NCI-H1436 (cell line): ENCODE data around the gene NDUFS1.
"Not testable (repeated sequence)": the region's sequence is repeated elsewhere in the genome, so short reads cannot be mapped to it uniquely, and the experiment has no call there.

Experiments
- DNase-seq: peaks from one replicate; lab custom pipeline; 2025; lab: John Stamatoyannopoulos, UW

Gene NDUFS1

DNA sequence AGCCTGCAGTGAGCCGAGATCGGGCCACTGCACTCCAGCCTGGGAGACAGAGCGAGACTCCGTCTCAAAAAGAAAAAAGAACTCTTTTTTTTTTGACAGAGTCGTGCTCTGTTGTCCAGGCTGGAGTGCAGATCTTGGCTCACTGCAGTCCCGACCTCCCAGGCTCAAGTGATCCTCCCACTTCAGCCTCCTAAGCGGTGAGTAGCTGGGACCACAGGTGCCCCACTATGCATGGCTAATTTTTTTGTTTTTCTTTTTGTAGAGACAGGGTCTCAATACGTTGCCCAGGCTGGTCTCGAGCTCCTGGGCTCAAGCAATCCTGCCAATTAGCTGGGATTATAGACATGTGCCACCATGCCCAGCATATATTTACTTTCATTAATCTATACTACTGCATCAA lies 60.8 kb downstream of the NDUFS1 start:
- no peak for DNase-seq

DNA sequence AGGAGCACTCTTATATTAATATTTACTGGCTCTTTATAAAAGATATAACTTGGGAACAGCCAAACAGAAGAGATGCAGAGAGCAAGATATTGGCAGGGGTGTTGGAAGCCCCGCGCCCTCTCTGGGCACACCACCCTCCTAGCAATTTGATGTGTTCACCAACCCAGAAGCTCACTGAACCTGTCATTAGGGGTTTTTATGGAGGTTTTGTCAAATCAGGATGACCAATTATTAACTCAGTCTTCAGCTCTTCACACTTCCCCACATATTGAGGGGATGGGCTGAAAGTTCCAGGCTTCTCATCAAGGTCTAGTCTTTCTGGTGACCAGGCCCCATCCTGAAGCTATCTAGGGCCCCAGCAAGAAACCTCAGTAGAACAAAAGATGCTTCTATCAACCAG lies 62.4 kb downstream of the NDUFS1 start:
- DNase-seq, result no peak

DNA sequence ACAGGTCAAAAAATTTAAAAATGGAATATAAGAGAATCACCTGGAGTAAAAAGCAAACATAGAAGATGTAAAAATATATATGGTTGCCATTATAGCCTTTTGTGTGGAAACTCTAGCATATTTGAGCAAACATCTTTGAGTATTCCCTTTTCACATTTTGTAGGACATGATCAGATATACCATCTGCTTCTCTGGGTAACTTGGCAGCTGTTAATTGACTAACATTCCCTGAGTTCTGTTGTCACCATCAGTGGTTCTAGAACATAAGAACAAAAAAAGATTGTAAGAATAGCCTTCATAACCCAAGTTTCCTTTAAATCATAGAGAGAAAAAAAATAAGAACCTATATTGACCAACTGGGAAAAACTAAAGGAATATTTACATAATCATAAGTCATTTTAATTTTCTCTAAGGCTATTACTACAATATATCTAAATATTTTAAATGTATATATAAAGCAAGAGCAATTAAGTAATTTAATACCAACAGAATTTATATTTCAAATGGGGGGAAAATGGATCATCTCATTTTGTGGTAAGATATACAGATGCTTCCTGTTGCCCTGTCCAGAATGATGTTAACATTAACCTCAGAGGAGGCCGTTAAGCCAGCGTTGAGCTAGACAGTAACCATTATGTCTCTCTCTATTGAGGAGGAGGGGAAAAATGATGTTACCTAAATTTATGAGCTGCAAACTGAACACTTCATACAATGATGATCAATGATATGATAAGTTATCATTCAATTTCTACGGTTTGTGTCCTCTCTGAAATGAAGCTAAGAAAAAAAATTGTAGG lies 63.5 kb downstream of the NDUFS1 start:
- DNase-seq, result no peak

GRCh38 chr2:206092297-206092696 lies 66.9 kb downstream of the NDUFS1 start:
- no peak for DNase-seq

DNA sequence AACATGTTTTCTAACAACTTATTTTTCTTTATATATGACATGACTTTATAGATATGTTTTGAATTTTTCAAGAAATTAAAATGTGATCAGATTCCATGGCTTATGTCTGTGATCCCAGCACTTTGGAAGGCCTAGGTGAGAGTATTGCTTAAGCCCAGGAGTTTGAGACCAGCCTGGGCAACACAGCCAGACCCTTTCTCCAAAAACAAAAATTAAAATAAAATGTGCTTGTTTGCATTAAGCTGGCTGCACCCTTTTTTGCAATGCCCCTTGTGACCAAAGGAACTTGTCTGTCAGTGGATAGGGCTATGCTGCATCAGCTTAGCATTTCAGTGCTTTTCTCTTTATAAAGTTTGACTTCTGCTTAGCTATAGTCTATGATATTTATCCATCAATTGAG lies 71.0 kb downstream of the NDUFS1 start:
- DNase-seq, result no peak

- no peak for DNase-seq
Measured at GRCh38 chr2:206086716-206087350, 72.4 kb downstream of the NDUFS1 start.

DNA sequence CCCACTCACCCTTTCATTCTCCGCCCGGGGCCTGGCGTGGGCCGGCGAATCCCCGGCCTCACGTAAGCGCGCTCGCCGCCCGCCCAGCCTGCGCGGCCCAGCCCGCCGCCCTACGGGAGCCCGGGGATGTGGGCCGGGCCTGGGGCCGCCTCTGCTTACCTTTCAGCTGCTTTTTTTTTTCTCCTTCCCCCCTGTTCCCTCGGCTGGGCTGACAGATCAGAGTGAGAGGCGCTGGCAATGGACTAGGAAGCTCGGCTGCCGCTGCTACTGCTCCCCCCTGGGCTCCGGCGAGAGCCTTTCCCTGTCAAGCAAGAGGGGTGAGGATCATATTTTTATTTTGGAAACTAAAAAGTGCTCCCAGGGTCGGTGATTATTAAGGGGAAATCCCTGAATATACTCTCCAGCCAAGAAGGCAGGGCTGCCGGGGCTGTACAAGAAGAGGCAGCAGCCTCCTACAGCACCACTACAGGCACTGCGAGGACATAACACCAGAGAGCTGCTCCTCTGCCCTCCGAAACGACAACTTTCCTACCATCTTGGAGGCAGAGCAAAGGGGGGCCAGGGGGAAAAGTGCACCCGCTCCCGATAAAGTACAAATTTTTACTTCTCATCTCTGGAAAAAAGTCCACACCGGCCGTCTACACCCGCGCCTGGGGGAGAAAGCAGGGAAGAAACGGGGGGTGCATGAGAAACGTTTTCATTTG lies 73.3 kb downstream of the NDUFS1 start, which contains the start of gene INO80D:
INO80D (minus strand) TSS at position 433 of the 704 bp plus-strand sequence. CDS start 23,158 bp downstream, outside the sequence.
- peak; percentile 71 for DNase-seq

DNA sequence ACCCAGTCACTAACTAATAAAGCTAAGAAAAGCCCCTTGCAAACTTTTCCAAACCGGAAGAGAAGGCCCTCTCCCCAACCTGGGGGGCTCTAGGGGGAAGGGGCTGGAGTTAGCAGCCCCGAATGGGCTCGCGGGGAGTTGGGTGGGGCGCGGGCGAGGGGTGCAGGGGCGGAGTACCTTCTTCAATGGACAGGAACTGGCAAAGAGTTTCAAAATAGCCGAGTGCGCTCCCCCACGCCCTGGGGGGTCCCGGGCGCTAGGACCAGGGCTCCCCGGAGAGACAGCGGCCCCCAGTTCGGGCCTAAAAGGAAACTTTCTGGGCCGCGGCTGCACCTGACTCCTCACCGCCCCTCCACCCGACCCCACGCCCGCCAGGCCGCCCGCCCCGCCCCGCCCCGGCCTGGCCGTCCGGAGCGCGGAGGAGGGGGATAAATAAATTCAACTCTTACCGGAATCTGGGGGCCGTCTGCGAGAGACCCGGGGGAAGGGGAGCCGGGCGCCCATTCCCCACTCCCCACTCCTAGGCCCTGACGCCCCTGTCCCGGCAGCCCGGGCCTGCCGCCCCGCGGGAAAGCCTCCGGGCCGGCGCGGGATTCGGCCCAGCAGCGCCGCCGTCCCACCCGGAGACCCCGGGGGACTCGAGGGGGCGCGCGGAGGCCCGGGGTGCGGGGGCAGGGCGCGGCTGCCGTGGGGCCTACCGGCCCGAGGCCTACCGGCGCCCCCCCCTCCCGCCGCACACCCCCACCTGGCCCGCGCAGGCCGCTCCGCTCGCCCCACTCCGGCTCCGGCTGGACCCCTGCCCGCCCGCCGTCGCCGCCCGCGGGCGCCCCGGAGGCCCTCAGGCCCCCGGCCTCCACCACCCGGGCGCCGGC lies 74.1 kb downstream of the NDUFS1 start:
- no peak for DNase-seq

- no peak for DNase-seq
Measured at GRCh38 chr2:206084439-206084869, 74.8 kb downstream of the NDUFS1 start.

- no peak for DNase-seq
Measured at GRCh38 chr2:206083602-206084438, 75.4 kb downstream of the NDUFS1 start.

- no peak for DNase-seq
Measured at GRCh38 chr2:206082298-206082843, 76.9 kb downstream of the NDUFS1 start.

DNA sequence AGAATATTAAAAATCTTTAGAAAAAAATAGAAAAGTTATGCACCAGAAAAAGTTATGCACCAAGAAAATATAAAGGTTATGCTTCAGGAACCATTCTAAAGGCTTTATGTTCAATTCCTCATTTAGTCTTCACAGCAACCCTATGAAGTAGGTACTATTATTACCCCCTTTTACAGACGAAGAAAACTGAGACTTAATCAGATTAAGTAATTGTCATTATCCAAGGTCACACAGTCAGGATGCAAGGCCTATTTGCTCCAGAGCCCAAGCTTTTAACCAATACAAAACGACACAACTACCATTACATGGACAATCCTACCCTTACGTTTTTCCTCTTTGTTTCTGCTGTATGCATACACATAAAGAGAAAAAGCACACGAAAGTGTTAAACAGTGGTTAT lies 78.3 kb downstream of the NDUFS1 start:
- DNase-seq, result no peak

- no peak for DNase-seq
Measured at GRCh38 chr2:206079699-206080465, 79.4 kb downstream of the NDUFS1 start.

DNA sequence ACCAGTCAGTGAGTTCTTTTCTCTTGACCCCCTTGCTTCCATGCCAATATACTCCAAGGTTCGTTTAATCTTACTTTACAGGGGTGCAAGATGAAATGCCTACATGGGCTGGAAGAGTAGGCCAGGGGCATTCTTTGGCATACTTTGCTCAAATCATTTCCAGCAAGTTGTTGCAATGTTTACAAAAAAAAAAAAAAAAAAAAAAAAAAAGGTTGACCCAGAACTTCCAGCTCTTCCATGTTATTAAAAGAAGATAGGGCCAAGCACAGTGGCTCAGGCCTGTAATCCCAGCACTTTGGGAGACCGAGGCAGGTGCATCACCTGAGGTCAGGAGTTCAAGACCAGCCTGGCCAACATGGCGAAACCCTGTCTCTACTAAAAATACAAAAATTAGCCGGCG lies 81.4 kb downstream of the NDUFS1 start:
- not testable (repeated sequence) for DNase-seq

DNA sequence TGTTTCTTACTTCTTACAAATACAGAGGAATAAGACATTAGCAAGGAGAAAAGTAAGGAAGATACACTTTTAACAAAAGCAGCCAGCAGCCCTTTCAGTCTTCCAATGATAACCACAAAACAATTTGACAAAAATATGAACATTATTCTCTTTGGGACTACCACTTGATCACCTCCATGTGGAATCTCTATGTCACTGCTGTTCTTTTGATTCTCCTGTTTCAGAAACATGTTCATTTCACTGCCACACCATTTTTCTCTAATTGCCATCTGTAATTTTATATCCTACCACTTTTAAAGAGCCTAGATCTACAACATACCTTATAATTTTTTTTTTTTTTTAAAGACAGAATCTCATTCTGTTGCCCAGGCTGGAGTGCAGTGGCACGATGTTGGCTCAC lies 84.1 kb downstream of the NDUFS1 start:
- DNase-seq, result no peak

- no peak for DNase-seq
Measured at GRCh38 chr2:206071807-206072206, 87.4 kb downstream of the NDUFS1 start.

- no peak for DNase-seq
Measured at GRCh38 chr2:206069417-206069816, 89.8 kb downstream of the NDUFS1 start.

- DNase-seq, result no peak
Measured at GRCh38 chr2:206068207-206068606, 91.0 kb downstream of the NDUFS1 start.
